ENCODE measurements around the gene TRMO.

Gene TRMO

DNA sequence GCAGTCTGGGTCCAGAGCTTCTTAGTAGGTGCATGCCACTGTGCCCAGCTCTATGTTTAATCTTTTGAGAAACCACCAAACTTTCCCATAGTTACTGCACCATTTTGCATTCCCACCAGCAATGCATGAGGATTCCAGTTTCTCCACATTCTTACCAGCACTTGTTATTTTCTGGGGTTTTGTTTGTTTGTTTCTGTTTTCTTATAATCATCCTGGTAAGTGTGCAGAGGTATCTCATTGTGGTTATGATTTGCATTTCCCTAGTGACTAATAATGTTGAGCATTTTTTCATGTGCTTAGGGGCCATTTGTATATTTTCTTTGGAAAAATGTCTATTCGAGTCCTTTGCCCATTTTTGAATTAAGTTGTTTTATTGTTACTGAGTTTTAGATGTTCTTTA is 57.9 kb downstream of the TRMO start:
- Histone ChIP-seq H3K36me3 (ENCODE audit: insufficient read depth, low read length) (no peaks in the 10 kb centered on the region), H3K4me2 (ENCODE audit: low read length) (no peak overlapping the region), H3K27me3 (ENCODE audit: insufficient read depth, low read length) (no peaks in the 10 kb centered on the region; the same call in 1 of the 2 replicates), H3K4me3 (ENCODE audit: low read depth, low read length, poor library complexity, severe bottlenecking) (no peak overlapping the region), H2AFZ (ENCODE audit: low read length) (no peak overlapping the region), H3F3A (ENCODE audit: insufficient read depth, low read length) (no peaks in the 10 kb centered on the region), H3K27ac (ENCODE audit: low read depth, low read length, poor library complexity, severe bottlenecking) (no peak overlapping the region), H3K9me3 (ENCODE audit: low read length) (peaks cover 8% of the 10 kb centered on the region; the same call in 1 of the 2 replicates), H3K4me1 (ENCODE audit: insufficient read depth, low read length, severe bottlenecking) (no peaks in the 10 kb centered on the region), H3K9ac (ENCODE audit: low read length) (no peak overlapping the region), H3K9me2 (ENCODE audit: low read depth, low read length) (no peaks in the 10 kb centered on the region), H4K20me1 (ENCODE audit: insufficient read depth, low read length) (no peaks in the 10 kb centered on the region), H3K79me2 (ENCODE audit: insufficient read depth, low read length) (no peaks in the 10 kb centered on the region)
- TF ChIP-seq, protein P1, sequence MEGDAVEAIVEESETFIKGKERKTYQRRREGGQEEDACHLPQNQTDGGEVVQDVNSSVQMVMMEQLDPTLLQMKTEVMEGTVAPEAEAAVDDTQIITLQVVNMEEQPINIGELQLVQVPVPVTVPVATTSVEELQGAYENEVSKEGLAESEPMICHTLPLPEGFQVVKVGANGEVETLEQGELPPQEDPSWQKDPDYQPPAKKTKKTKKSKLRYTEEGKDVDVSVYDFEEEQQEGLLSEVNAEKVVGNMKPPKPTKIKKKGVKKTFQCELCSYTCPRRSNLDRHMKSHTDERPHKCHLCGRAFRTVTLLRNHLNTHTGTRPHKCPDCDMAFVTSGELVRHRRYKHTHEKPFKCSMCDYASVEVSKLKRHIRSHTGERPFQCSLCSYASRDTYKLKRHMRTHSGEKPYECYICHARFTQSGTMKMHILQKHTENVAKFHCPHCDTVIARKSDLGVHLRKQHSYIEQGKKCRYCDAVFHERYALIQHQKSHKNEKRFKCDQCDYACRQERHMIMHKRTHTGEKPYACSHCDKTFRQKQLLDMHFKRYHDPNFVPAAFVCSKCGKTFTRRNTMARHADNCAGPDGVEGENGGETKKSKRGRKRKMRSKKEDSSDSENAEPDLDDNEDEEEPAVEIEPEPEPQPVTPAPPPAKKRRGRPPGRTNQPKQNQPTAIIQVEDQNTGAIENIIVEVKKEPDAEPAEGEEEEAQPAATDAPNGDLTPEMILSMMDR (IDR thresholded peaks at IDR 0.05; ENCODE audit: low read length), result no peak
- TF ChIP-seq EZH2 (IDR thresholded peaks at IDR 0.05; ENCODE audit: borderline replicate concordance, low read length), result no peak

DNA sequence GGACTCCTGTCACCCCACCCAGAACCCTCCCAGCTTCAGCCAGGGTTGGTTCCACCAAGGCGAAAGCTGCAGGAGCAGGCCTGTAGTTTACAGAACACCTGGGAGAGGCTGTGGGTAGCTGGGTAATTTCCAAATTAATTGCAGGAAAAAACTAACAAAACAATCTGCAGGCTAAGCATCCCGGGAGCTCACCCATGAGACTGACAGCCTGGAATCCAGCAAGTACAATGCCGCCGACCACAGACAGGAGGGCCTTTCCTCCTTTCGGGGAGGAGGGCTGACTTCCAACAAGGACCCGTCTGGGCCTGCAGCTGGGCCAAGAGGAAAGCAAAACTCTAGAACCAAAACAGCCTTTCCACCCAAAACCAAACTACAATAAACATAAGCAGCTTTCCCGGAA is 59.0 kb downstream of the TRMO start:
- no peak overlapping the region for H3K4me2 ChIP-seq (ENCODE audit: low read length)
- no peaks in the 10 kb centered on the region for H3K79me2 ChIP-seq (ENCODE audit: insufficient read depth, low read length)
- no peaks in the 10 kb centered on the region; the same call in 1 of the 2 replicates for H3K27me3 ChIP-seq (ENCODE audit: insufficient read depth, low read length)
- H3K9me2 ChIP-seq (ENCODE audit: low read depth, low read length), result no peaks in the 10 kb centered on the region
- H2AFZ ChIP-seq (ENCODE audit: low read length), result no peak overlapping the region
- no peaks in the 10 kb centered on the region for H3K4me1 ChIP-seq (ENCODE audit: insufficient read depth, low read length, severe bottlenecking)
- no peak overlapping the region for H3K9ac ChIP-seq (ENCODE audit: low read length)
- TF ChIP-seq, protein P1 (IDR thresholded peaks at IDR 0.05; ENCODE audit: low read length), result no peak
- no peak for TF ChIP-seq EZH2 (IDR thresholded peaks at IDR 0.05; ENCODE audit: borderline replicate concordance, low read length)
- no peak overlapping the region for H3K27ac ChIP-seq (ENCODE audit: low read depth, low read length, poor library complexity, severe bottlenecking)
- no peaks in the 10 kb centered on the region for H3K36me3 ChIP-seq (ENCODE audit: insufficient read depth, low read length)
- no peak overlapping the region for H3K4me3 ChIP-seq (ENCODE audit: low read depth, low read length, poor library complexity, severe bottlenecking)
- H3F3A ChIP-seq (ENCODE audit: insufficient read depth, low read length), result no peaks in the 10 kb centered on the region
- peaks cover 8% of the 10 kb centered on the region; the same call in 1 of the 2 replicates for H3K9me3 ChIP-seq (ENCODE audit: low read length)
- H4K20me1 ChIP-seq (ENCODE audit: insufficient read depth, low read length), result no peaks in the 10 kb centered on the region

DNA sequence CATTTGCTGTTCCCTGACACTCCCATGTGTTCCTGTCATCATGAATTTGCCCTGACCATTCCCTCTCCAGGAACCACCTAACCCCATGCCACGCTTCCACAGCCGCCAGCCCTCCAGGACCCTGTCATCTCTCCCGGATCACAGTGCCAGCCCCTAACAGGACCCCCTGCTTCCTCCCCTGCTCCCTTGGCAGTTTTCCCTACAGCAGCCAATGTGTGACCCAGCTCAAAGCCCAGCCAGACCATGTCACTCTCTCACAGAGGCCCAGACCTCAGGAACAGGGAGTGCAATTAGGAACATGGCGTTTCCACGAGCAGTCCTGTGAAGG is 61.2 kb downstream of the TRMO start:
- H2AFZ ChIP-seq (ENCODE audit: low read length), result no peak overlapping the region
- no peaks in the 10 kb centered on the region for H3F3A ChIP-seq (ENCODE audit: insufficient read depth, low read length)
- H3K4me1 ChIP-seq (ENCODE audit: insufficient read depth, low read length, severe bottlenecking), result no peaks in the 10 kb centered on the region
- TF ChIP-seq EZH2 (IDR thresholded peaks at IDR 0.05; ENCODE audit: borderline replicate concordance, low read length), result no peak
- TF ChIP-seq, protein P1 (IDR thresholded peaks at IDR 0.05; ENCODE audit: low read length), result no peak
- H3K79me2 ChIP-seq (ENCODE audit: insufficient read depth, low read length), result no peaks in the 10 kb centered on the region
- H4K20me1 ChIP-seq (ENCODE audit: insufficient read depth, low read length), result no peaks in the 10 kb centered on the region
- no peaks in the 10 kb centered on the region; the same call in 1 of the 2 replicates for H3K27me3 ChIP-seq (ENCODE audit: insufficient read depth, low read length)
- no peak overlapping the region for H3K4me3 ChIP-seq (ENCODE audit: low read depth, low read length, poor library complexity, severe bottlenecking)
- no peaks in the 10 kb centered on the region for H3K9me2 ChIP-seq (ENCODE audit: low read depth, low read length)
- no peak overlapping the region for H3K27ac ChIP-seq (ENCODE audit: low read depth, low read length, poor library complexity, severe bottlenecking)
- no peaks in the 10 kb centered on the region for H3K36me3 ChIP-seq (ENCODE audit: insufficient read depth, low read length)
- no peak overlapping the region for H3K4me2 ChIP-seq (ENCODE audit: low read length)
- H3K9ac ChIP-seq (ENCODE audit: low read length), result no peak overlapping the region
- H3K9me3 ChIP-seq (ENCODE audit: low read length), result peaks cover 7% of the 10 kb centered on the region; the same call in 1 of the 2 replicates

Measured in OCI-LY1 (cell line).